Mammary epithelial cell (primary cell): ENCODE measurements around the gene TRIM46.

Experiments used
- CTCF ChIP-seq, 2 donors: IDR thresholded peaks in 1 of 2; conservative IDR thresholded peaks in 1 of 2; 2 replicates each; pipeline ENCODE4 v1.5.1; 2011 to 2012; ENCODE audit warnings: inconsistent platforms in 2 of 2, low read length in 2 of 2, mild to moderate bottlenecking in 2 of 2, control low read depth in 1 of 2, low read depth in 1 of 2; ENCODE audit not compliant: insufficient read depth in 1 of 2; ENCODE audit errors: extremely low read depth in 1 of 2
- EZH2 ChIP-seq: IDR thresholded peaks from 2 replicates; pipeline ENCODE4 v1.6.1; 2012; ENCODE audit warnings: low read length, inconsistent platforms, borderline replicate concordance

GRCh38 chr1:155168456-155169210 lies 5.0 kb upstream of the TRIM46 start:
- TF ChIP-seq CTCF (conservative IDR thresholded peaks at IDR 0.05 in 1 of 2, IDR thresholded peaks at IDR 0.05 in 1 of 2; ENCODE audit: extremely low read depth in 1 of 2, insufficient read depth in 1 of 2, low read depth in 1 of 2, low read length in 2 of 2), result no peak
- TF ChIP-seq EZH2, result no peak
